Panc1 (cell line): Measurements from ENCODE around the gene MACROD2. TPM values are rescaled to one million over a fixed set of nuclear protein-coding genes. Genes with fewer than 3 reads are reported as not detected.

Experiments
- ATAC-seq: fragments of 200-7000 bp; cut with Tn5 transposase; 2 replicates; pipeline ENCODE4 v1.9.1; 2020; ENCODE audit warnings: mild to moderate bottlenecking, moderate library complexity
- BruUV-seq: library from RNA; stranded (reverse); fragments of 400-500 nt; replicated peaks from 2 replicates; lab custom pipeline; 2021; lab: Mats Ljungman, UMichigan
- CTCF ChIA-PET: fragments of 300-600 bp; sonication (Branson Sonifier 250); formaldehyde crosslinking; loops from one replicate; lab custom pipeline; 2022; ENCODE audit warnings: antibody characterized with exemption; lab: Charles Lee
- POLR2A ChIA-PET: fragments of 300-600 bp; sonication (Branson Sonifier 250); formaldehyde crosslinking; loops from one replicate; lab custom pipeline; 2022; ENCODE audit warnings: antibody characterized with exemption; lab: Charles Lee
- DNase-seq: peaks from one replicate; pipeline ENCODE4 v3.0.0-alpha.2; 2010; ENCODE audit warnings: low read depth, low spot score
- H3K27ac ChIP-seq: 2 replicates; pipeline ENCODE4 v1.5.1; 2011; ENCODE audit warnings: mild to moderate bottlenecking, low read length, inconsistent platforms
- H3K27me3 ChIP-seq: fragments of 200-500 bp; sonication (Bioruptor generic); 2 replicates; pipeline ENCODE4 v1.6.0; 2014; ENCODE audit warnings: low read length, inconsistent platforms; ENCODE audit not compliant: control insufficient read depth, insufficient read depth
- H3K36me3 ChIP-seq: fragments of 200-500 bp; sonication (Bioruptor generic); 2 replicates; pipeline ENCODE4 v1.5.1; 2014; ENCODE audit warnings: inconsistent platforms, mild to moderate bottlenecking, low read length, moderate library complexity; ENCODE audit not compliant: control insufficient read depth, insufficient read depth
- H3K4me1 ChIP-seq: 2 replicates; pipeline ENCODE4 v1.5.1; 2011; ENCODE audit warnings: inconsistent platforms, mild to moderate bottlenecking, low read length, moderate library complexity; ENCODE audit not compliant: control insufficient read depth, insufficient read depth
- H3K4me3 ChIP-seq, 2 experiments: 2 replicates each; pipeline ENCODE4 v1.5.1; 2011 to 2012; ENCODE audit warnings: low read depth in 2 of 2, low read length in 2 of 2, mild to moderate bottlenecking in 2 of 2, inconsistent platforms in 1 of 2, moderate library complexity in 1 of 2
- H3K9me3 ChIP-seq: fragments of 200-500 bp; sonication (Bioruptor generic); 2 replicates; pipeline ENCODE4 v1.5.1; 2014; ENCODE audit warnings: low read depth, mild to moderate bottlenecking, inconsistent platforms, low read length, moderate library complexity; ENCODE audit not compliant: control insufficient read depth, insufficient read depth
- CTCF ChIP-seq: fragments of 450-650 bp; IDR thresholded peaks from 2 replicates; pipeline ENCODE4 v1.5.1; 2017; ENCODE audit warnings: mild to moderate bottlenecking
- POLR2AphosphoS5 ChIP-seq: IDR thresholded peaks from 2 replicates; pipeline ENCODE4 v1.6.1; 2012; ENCODE audit warnings: mild to moderate bottlenecking, low read depth, low read length, moderate library complexity
- REST ChIP-seq, 2 experiments: IDR thresholded peaks; 2 replicates each; pipeline ENCODE4 v1.6.1; 2011 to 2012; ENCODE audit warnings: low read depth in 2 of 2, control low read depth in 1 of 2, low read length in 1 of 2, mild to moderate bottlenecking in 1 of 2, moderate library complexity in 1 of 2; ENCODE audit not compliant: insufficient read depth in 1 of 2
- SIN3A ChIP-seq: IDR thresholded peaks from 2 replicates; pipeline ENCODE4 v1.6.1; 2012; ENCODE audit warnings: low read depth, mild to moderate bottlenecking, low read length, moderate library complexity, borderline replicate concordance; ENCODE audit not compliant: insufficient read depth
- TCF7L2 ChIP-seq: IDR thresholded peaks from 2 replicates; pipeline ENCODE4 v1.6.1; 2011; ENCODE audit warnings: mild to moderate bottlenecking, low read depth, low read length, inconsistent platforms
- in situ Hi-C: cut with HindIII; loops from 2 replicates; pipeline ENCODE4 v1.10.0; 2016; ENCODE audit warnings: low sequenced_read_pairs, low pct_unique_long_range_greater_than_20kb
- intact Hi-C: fragments of 100-400 bp; cut with micrococcal nuclease; formaldehyde crosslinking; loops from one replicate; pipeline ENCODE4 v1.10.0; 2022; ENCODE audit not compliant: unreplicated experiment
- total RNA-seq: library from RNA; stranded (reverse); gene quantifications from one replicate; pipeline ENCODE4 v1.2.1, GENCODE V29; 2021; ENCODE audit not compliant: unreplicated experiment

The MACROD2 gene
- total RNA-seq, 1 experiment from 2014 or later: 1.2 TPM

GRCh38 chr20:15742627-15743026 lies 1747.3 kb downstream of the MACROD2 start:
- intact Hi-C loops: no loop called here
- no peak overlapping the region for H3K4me3 ChIP-seq
- POLR2A ChIA-PET: no interaction called here
- TF ChIP-seq SIN3A (no peak), CTCF (no peak), TCF7L2 (no peak), POLR2AphosphoS5 (no peak), REST (IDR thresholded peaks at IDR 0.05; ENCODE audit: insufficient read depth in 1 of 2, low read depth in 2 of 2, low read length in 1 of 2) (no peak)
- ATAC-seq (no peak), DNase-seq (no peak)
- no peak overlapping the region for H3K27ac ChIP-seq
- H3K9me3 ChIP-seq: no peaks in the 10 kb centered on the region
- no peaks in the 10 kb centered on the region for H3K4me1 ChIP-seq
- in situ Hi-C loops: no loop called here
- no peaks in the 10 kb centered on the region for H3K27me3 ChIP-seq
- no peaks in the 10 kb centered on the region for H3K36me3 ChIP-seq
- BruUV-seq: no TSS peak
- CTCF ChIA-PET: no interaction called here

DNA sequence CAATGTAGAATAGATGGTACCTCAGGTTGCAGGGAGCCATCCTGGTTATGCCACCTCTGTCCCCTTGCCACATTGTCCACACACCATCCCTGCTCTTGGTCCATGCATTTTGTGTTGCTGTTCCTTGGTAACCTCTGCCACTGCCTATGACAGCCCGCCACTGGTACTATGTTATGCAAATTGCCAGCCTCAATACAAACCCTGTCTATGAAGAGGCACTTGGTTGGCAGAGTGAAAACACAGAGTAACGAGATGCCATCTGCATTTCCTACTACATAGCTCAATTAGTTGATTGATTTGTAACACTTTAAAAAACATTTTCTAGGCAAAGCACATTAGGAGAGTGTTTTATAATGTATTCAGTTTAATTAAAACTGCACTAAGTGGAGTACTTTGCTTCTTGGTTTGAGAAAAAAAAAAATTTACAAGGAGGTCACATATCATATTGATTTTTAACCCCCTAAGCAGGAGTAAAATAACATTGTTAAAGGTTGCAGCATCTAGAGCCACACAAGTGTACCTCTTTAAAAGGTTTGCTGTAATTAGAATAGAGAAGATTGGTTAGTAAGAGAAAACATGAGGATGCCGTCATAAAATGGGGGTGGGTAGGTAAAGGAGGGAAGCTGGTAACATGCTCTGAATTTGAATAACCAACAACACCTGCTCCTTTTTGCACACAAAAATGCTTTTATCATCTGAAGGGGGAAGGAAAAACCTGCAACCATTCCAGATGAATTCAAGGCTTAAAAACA lies 1760.9 kb downstream of the MACROD2 start:
- Histone ChIP-seq H3K4me1 (no peaks in the 10 kb centered on the region), H3K27me3 (no peaks in the 10 kb centered on the region), H3K36me3 (no peaks in the 10 kb centered on the region), H3K4me3 (no peak overlapping the region), H3K9me3 (no peaks in the 10 kb centered on the region), H3K27ac (no peak overlapping the region)
- no peak for DNase-seq
- no peak for ATAC-seq
- TF ChIP-seq POLR2AphosphoS5 (no peak), REST (IDR thresholded peaks at IDR 0.05; ENCODE audit: insufficient read depth in 1 of 2, low read depth in 2 of 2, low read length in 1 of 2) (no peak), CTCF (no peak), TCF7L2 (no peak), SIN3A (no peak)
- in situ Hi-C loops: no loop called here
- no TSS peak for BruUV-seq
- ChIA-PET CTCF (no interaction called here), POLR2A (no interaction called here)
- intact Hi-C loops: no loop called here
